ENCODE results near the gene ACO2. TPM values are rescaled to one million over a fixed set of nuclear protein-coding genes. Genes with fewer than 3 reads are reported as not detected.

Gene ACO2
- total and polyA plus RNA-seq, 2 of the 13 experiments (the other 11 are each of a cell fraction or from before 2014, with no cell fraction given), result 19.2 to 45.6 TPM

DNA sequence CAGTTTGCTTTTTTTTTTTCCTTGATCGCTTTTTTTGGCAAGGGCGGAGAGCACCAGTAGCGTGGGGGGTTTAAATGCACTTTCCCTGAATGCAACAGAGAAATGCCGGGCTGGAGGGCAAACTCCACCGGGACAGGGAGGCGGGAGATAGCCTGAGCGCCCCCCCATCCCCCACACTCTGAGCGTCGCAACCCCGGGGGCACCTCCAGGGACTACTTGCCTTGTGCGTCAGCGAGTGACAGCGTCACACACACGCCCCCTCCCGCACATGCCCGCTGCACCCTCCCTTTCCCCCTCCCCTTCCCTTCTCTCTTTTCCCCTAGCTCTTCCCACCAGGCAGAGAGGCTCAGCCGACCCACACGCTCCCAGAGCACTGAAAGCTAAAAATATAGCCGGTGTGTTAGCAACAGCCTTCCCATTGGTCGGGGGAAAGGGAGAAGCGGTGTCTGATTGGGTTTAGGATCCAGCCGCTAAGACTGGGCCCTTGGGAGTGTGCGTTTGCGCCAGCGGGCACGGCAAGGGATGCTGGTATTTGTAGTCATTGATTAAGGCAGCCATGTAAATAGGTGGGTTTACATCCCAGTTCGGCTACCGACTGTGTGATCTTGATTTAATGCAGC lies 20.6 kb upstream of the ACO2 start:
- peak; percentile 99 for DNase-seq (ENCODE audit: low spot score)
- no peaks in the 10 kb centered on the region; a peak in 1 of 5 replicates for H3K27me3 ChIP-seq (ENCODE audit: control insufficient read depth in 1 of 2, insufficient read depth in 2 of 2, low read length in 2 of 2)
- POLR2A ChIA-PET, result interaction anchor here (0.6 to 5.2 kb wide), 26 partner anchors 9 to 592 kb away, joined by 3 to 122 read pairs (median 4); partner anchors contain the start of genes ACO2, PHF5A, RANGAP1 and ST13
- no peaks in the 10 kb centered on the region for H3K36me3 ChIP-seq (replicated peaks in 1 of 2; ENCODE audit: control insufficient read depth in 1 of 2, insufficient read depth in 2 of 2, low read length in 2 of 2)
- peak overlapping the region; percentile 89 to 97 (median 90) for H3K4me3 ChIP-seq (replicated peaks in 1 of 3; ENCODE audit: insufficient read depth in 1 of 3, low read depth in 2 of 3, low read length in 3 of 3)
- FAIRE-seq, result peak; percentile 99
- CTCF ChIA-PET (ENCODE audit: low intra/inter-chr PET ratio, low total read pairs), result no interaction called here
- intact Hi-C loops (cut with micrococcal nuclease; ENCODE audit: unreplicated experiment) (loop anchor here (1.0 to 10.0 kb wide), 2 partner anchors 21 to 163 kb away; partner anchors contain the start of genes ACO2 and RANGAP1), in situ Hi-C loops (cut with HindIII; ENCODE audit: extremely low pct_ligation_motif_present, low pct_unique_long_range_greater_than_20kb) (no loop called here)
- no peaks in the 10 kb centered on the region for H3K9me3 ChIP-seq (ENCODE audit: low read length)
- H3K27ac ChIP-seq (ENCODE audit: extremely low read length, insufficient read depth, low read length), result peak overlapping the region; percentile 100
- peak overlapping the region; percentile 91 for H3K4me2 ChIP-seq (ENCODE audit: low read depth, low read length)
- H3K4me1 ChIP-seq (ENCODE audit: insufficient read depth, low read length), result peaks cover 16% of the 10 kb centered on the region
- peaks cover 37% of the 10 kb centered on the region for H3K79me2 ChIP-seq (ENCODE audit: insufficient read depth, low read length)
- WGBS (ENCODE audit: low lambda C conversion rate), result under 1% methylated on average over 27 of the region's 28 CpGs
- H3K9ac ChIP-seq (ENCODE audit: insufficient read depth, low read depth, low read length), result peak overlapping the region; percentile 99
- peak; percentile 80 for ATAC-seq
- H4K20me1 ChIP-seq (ENCODE audit: insufficient read depth, low read length), result no peaks in the 10 kb centered on the region
- H2AFZ ChIP-seq (ENCODE audit: low read length), result no peak overlapping the region
- no TSS peak for BruUV-seq (replicated peaks)
- no peak for TF ChIP-seq SRY (CRISPR knock-in tag; IDR thresholded peaks at IDR 0.05)
- TF ChIP-seq, protein P1, sequence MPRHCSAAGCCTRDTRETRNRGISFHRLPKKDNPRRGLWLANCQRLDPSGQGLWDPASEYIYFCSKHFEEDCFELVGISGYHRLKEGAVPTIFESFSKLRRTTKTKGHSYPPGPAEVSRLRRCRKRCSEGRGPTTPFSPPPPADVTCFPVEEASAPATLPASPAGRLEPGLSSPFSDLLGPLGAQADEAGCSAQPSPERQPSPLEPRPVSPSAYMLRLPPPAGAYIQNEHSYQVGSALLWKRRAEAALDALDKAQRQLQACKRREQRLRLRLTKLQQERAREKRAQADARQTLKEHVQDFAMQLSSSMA (CRISPR knock-in tag; IDR thresholded peaks at IDR 0.05), result no peak
- no peak for TF ChIP-seq MAFF (IDR thresholded peaks at IDR 0.05; ENCODE audit: low read depth, low read length)
- no peak for TF ChIP-seq FOSL1 (CRISPR knock-in tag; IDR thresholded peaks at IDR 0.05; ENCODE audit: borderline replicate concordance)
- TF ChIP-seq SPEN (CRISPR knock-in tag; IDR thresholded peaks at IDR 0.05; ENCODE audit: low read depth), result peak; percentile 58
- no peak for TF ChIP-seq ZNF562 (CRISPR knock-in tag; IDR thresholded peaks at IDR 0.05; ENCODE audit: borderline replicate concordance)
- TF ChIP-seq SKI (IDR thresholded peaks at IDR 0.05; ENCODE audit: partially characterized antibody), result peak; percentile 40
- no peak for TF ChIP-seq NFRKB (IDR thresholded peaks at IDR 0.05)
- TF ChIP-seq, protein P2, sequence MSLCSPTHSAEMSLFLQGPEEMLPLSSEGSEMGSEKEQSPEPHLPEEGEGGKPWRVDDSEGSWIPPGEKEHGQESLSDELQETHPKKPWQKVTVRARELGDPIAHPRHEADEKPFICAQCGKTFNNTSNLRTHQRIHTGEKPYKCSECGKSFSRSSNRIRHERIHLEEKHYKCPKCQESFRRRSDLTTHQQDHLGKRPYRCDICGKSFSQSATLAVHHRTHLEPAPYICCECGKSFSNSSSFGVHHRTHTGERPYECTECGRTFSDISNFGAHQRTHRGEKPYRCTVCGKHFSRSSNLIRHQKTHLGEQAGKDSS (CRISPR knock-in tag; IDR thresholded peaks at IDR 0.05; ENCODE audit: borderline replicate concordance, low read depth), result no peak
- TF ChIP-seq KDM2A (CRISPR knock-in tag; IDR thresholded peaks at IDR 0.05; ENCODE audit: borderline replicate concordance, low read depth), result peak; percentile 90
- no peak for TF ChIP-seq ZC3H13 (CRISPR knock-in tag; IDR thresholded peaks at IDR 0.05)
- no peak for TF ChIP-seq EHMT2 (IDR thresholded peaks at IDR 0.05; ENCODE audit: borderline replicate concordance, low read depth, low read length)
- peak; percentile 89 for TF ChIP-seq SALL1 (CRISPR knock-in tag; IDR thresholded peaks at IDR 0.05)
- TF ChIP-seq PAWR (CRISPR knock-in tag; IDR thresholded peaks at IDR 0.05; ENCODE audit: borderline replicate concordance), result no peak
- no peak for TF ChIP-seq ZNF724P (CRISPR knock-in tag; IDR thresholded peaks at IDR 0.05; ENCODE audit: borderline replicate concordance)
- TF ChIP-seq, protein P3, sequence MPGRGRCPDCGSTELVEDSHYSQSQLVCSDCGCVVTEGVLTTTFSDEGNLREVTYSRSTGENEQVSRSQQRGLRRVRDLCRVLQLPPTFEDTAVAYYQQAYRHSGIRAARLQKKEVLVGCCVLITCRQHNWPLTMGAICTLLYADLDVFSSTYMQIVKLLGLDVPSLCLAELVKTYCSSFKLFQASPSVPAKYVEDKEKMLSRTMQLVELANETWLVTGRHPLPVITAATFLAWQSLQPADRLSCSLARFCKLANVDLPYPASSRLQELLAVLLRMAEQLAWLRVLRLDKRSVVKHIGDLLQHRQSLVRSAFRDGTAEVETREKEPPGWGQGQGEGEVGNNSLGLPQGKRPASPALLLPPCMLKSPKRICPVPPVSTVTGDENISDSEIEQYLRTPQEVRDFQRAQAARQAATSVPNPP (CRISPR knock-in tag; IDR thresholded peaks at IDR 0.05), result no peak
- TF ChIP-seq ZNF614 (CRISPR knock-in tag; IDR thresholded peaks at IDR 0.05; ENCODE audit: borderline replicate concordance), result peak; percentile 15; the same call in 1 of the 2 replicates
- no peak; the same call in 1 of the 2 replicates for TF ChIP-seq ZMAT3 (CRISPR knock-in tag; conservative IDR thresholded peaks at IDR 0.05)
- TF ChIP-seq ASH2L (IDR thresholded peaks at IDR 0.05; ENCODE audit: insufficient read length, low read depth, low read length), result peak; percentile 7
- peak; percentile 73; the same call in 1 of the 2 replicates for TF ChIP-seq ZNF709 (CRISPR knock-in tag; IDR thresholded peaks at IDR 0.05)
- TF ChIP-seq ZNF776 (CRISPR knock-in tag; IDR thresholded peaks at IDR 0.05), result no peak

Measured in HepG2 (cell line).